Epithelial cell of proximal tubule (primary cell): ENCODE measurements around the gene PRSS21. TPM values are rescaled to one million over a fixed set of nuclear protein-coding genes. Genes with fewer than 3 reads are reported as not detected.

Experiments used
- DNase-seq: peaks from one replicate; pipeline ENCODE4 v3.0.0-alpha.2; 2011; ENCODE audit warnings: low read depth
- H3K4me3 ChIP-seq: 2 replicates; pipeline ENCODE4 v1.5.1; 2011; ENCODE audit warnings: low read depth, mild to moderate bottlenecking, low read length
- total RNA-seq: library from RNA; depleted of rRNA; stranded (reverse); fragments of >200 nt; gene quantifications from 2 replicates; pipeline ENCODE4 v1.2.3, GENCODE V29; 2015
- TF ChIP-seq, protein P1 (sequence below): conservative IDR thresholded peaks from 2 replicates; pipeline ENCODE4 v1.5.1; 2012; ENCODE audit warnings: low read depth, mild to moderate bottlenecking, low read length

Gene PRSS21
- total RNA-seq, 1 donor from 2014 or later = 4.6 TPM

DNA sequence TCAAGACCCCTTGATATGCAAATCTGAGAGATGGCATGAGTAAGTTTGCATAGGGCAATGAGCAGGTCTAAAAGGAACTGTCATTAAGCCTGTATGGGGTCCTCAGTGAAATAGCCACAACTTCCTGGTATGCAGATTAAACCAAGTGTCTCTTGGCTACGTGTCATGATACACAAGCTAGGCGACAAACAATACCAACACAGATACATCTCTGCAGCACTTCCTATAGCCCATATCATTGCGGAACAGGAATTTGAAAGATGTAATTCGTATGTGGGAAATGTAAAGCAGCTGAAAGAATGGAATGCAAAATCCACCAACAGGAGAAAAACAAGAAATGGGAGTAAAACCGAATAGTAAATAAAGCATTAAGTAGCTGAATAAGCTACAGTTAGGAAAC, 28.1 kb downstream of the PRSS21 start:
- TF ChIP-seq, protein P1, sequence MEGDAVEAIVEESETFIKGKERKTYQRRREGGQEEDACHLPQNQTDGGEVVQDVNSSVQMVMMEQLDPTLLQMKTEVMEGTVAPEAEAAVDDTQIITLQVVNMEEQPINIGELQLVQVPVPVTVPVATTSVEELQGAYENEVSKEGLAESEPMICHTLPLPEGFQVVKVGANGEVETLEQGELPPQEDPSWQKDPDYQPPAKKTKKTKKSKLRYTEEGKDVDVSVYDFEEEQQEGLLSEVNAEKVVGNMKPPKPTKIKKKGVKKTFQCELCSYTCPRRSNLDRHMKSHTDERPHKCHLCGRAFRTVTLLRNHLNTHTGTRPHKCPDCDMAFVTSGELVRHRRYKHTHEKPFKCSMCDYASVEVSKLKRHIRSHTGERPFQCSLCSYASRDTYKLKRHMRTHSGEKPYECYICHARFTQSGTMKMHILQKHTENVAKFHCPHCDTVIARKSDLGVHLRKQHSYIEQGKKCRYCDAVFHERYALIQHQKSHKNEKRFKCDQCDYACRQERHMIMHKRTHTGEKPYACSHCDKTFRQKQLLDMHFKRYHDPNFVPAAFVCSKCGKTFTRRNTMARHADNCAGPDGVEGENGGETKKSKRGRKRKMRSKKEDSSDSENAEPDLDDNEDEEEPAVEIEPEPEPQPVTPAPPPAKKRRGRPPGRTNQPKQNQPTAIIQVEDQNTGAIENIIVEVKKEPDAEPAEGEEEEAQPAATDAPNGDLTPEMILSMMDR = no peak
- DNase-seq = no peak
- H3K4me3 ChIP-seq = no peak overlapping the region

GRCh38 chr16:2846511-2847310, 29.7 kb downstream of the PRSS21 start:
- peak; percentile 88 for DNase-seq
- TF ChIP-seq, protein P1 = no peak
- H3K4me3 ChIP-seq = no peak overlapping the region

DNA sequence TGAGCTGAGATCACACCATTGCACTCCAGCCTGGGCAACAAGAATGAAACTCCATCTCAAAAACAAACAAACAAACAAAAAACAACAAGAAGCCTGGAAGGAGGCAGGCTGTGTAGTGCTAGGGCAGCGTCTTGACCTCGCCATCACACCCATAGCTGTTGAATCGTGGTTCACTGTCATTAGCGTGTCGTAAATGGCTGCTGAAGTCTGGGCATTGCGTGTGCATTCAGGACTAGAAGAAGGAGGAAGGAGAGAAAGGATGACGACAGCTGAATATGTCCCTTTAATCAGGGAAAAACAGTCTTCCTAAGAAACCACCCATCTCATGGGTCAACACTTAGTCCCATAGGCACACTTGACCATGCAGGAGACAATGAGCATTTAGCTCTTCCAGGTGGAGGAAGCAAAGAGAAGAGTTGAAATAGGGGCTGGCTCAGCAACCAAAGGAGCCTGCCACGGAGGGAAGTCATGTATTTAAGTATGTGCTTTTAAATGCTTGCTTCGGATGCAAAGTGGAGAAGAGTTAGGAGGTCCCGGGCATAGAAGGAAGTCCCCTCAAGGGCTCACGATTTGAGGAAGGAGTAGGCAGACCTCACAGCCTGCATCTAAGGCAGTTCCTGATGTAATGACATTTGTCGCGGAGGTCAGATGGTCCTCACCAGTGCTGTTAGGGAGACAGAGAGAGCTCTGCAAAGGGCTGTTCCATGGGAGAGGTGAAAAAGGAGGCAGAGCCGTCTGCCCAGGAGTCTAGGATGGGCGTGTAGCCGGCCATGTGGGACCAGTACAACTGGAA, 32.1 kb downstream of the PRSS21 start:
- TF ChIP-seq, protein P1 = no peak
- DNase-seq = no peak
- H3K4me3 ChIP-seq = no peak overlapping the region

- DNase-seq = no peak
- TF ChIP-seq, protein P1 = no peak
Observed at GRCh38 chr16:2852003-2852730, 35.1 kb downstream of the PRSS21 start.

GRCh38 chr16:2852731-2853507, 35.9 kb downstream of the PRSS21 start:
- TF ChIP-seq, protein P1 = no peak
- no peak overlapping the region for H3K4me3 ChIP-seq
- DNase-seq = no peak

More at GRCh38 chr16:2852003-2852730, 35.1 kb downstream of the PRSS21 start:
- H3K4me3 ChIP-seq = no peak overlapping the region

- H3K4me3 ChIP-seq = no peak overlapping the region
- no peak for DNase-seq
- TF ChIP-seq, protein P1 = no peak
Observed at GRCh38 chr16:2853531-2854073, 36.6 kb downstream of the PRSS21 start.
